Activated CD8-positive, alpha-beta memory T cell treated with anti-CD3 and anti-CD28 coated beads for 4 hours (primary cell): ENCODE data around the gene TNS4.
A peak's percentile ranks its signal among the peaks of the same experiment; 100 is the strongest.

Source experiments
- DNase-seq, 2 donors: peaks; one replicate each; pipeline ENCODE4 v3.0.0-alpha.2; 2020; ENCODE audit warnings: low read depth in 2 of 2

Gene TNS4

DNA sequence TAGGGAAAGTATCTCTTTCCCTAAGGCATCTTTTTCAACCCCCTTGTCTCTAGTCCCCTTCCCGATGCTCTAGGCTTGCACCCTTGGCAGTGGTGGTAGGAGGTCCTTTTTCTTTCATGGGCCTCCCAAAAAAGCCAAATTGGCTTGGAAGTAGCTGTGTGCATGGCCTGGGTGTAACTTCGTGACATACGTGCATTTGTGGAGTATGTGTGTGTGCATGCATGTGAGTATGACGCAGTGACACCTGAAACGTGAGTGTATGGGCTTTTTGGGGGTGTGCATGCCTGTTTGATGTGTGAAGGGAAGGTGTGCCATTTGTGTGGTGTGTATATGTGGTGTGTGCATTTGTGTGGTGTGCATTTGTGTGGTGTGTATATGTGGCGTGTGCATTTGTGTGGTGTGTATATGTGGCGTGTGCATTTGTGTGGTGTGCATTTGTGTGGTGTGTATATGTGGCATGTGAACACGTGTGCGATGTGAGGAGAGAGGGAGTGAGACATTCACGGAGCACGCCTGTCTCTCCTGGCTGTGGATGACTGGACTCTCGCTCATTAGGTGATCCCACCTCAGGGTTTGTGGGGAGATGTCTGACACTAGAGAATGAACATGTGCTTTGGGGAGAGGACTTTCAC is 42.5 kb downstream of the TNS4 start:
- no peak for DNase-seq

- no peak for DNase-seq
Measured at GRCh38 chr17:40457964-40458791, 43.2 kb downstream of the TNS4 start.

- DNase-seq = no peak
Measured at GRCh38 chr17:40457369-40457768, 44.1 kb downstream of the TNS4 start.

DNA sequence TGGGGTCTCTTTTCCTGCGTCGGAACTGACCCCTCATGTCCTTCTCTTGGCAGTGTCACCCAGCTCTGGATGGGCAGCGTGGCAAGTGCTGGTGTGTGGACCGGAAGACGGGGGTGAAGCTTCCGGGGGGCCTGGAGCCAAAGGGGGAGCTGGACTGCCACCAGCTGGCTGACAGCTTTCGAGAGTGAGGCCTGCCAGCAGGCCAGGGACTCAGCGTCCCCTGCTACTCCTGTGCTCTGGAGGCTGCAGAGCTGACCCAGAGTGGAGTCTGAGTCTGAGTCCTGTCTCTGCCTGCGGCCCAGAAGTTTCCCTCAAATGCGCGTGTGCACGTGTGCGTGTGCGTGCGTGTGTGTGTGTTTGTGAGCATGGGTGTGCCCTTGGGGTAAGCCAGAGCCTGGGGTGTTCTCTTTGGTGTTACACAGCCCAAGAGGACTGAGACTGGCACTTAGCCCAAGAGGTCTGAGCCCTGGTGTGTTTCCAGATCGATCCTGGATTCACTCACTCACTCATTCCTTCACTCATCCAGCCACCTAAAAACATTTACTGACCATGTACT is 44.9 kb downstream of the TNS4 start:
- no peak for DNase-seq

DNA sequence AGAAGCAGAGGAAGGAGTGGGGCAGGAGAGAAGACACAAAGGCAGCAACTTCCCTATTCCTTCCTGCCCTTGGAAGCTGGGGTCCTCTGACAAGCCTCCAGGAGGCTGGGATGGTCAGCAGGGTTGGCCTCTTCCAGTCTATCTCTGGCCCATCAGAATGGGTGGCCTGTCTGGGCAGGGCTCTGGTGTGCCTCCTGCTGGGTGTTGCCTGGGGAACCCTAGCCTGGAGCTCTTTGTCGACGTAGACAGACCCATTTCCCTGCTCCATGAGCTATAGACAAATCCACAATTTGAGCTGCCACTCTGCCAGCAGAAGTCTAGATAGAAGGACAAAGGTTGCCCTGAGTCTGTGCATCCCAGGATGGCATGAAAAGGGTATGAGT is 46.8 kb downstream of the TNS4 start:
- DNase-seq = no peak

DNA sequence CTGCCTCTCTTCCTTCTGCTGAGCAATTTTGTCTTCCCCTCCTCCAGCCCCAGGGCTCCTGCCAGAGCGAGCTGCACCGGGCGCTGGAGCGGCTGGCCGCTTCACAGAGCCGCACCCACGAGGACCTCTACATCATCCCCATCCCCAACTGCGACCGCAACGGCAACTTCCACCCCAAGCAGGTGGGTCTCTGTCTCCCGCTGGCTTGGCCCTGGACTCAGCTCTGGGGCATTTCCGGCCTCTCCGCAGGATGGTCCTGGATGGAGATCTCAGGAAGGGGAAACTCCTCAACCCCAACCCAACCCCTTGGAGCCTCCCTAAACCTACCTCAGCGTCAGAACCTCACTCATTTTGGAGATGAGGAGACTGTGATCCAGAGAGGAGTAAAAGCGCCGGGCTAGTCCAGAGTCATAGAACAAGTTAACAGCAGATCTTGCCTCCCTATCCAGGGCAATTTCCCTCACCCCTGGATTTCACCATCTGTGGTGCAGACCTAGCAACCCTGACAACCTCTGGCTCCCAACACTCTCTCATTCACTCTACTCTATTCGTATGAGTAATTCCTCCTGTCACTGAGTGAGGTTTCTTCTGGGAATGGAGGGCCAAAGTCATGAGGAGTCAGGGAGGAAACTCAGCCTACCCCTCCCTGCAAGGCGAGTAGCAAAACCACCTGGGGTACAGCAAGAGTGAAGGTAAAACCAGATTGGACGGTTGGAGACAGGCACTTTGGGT is 47.4 kb downstream of the TNS4 start:
- no peak for DNase-seq

DNA sequence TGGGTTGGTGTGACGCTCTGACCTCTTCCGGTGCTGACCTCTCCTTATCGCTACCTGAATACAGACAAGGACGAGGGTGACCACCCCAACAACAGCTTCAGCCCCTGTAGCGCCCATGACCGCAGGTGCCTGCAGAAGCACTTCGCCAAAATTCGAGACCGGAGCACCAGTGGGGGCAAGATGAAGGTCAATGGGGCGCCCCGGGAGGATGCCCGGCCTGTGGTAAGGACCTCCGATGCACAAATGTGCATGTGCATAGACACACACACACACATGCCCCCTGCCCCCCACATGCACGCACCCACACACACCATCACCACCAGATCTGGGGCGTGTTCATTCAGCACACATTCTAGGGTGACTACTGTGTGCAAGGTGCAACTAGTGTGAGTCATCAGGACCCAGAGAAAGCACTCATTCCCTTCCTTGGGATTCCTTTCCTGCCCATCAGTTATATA is 48.5 kb downstream of the TNS4 start:
- DNase-seq = no peak

GRCh38 chr17:40452216-40452787 is 49.1 kb downstream of the TNS4 start:
- no peak for DNase-seq

DNA sequence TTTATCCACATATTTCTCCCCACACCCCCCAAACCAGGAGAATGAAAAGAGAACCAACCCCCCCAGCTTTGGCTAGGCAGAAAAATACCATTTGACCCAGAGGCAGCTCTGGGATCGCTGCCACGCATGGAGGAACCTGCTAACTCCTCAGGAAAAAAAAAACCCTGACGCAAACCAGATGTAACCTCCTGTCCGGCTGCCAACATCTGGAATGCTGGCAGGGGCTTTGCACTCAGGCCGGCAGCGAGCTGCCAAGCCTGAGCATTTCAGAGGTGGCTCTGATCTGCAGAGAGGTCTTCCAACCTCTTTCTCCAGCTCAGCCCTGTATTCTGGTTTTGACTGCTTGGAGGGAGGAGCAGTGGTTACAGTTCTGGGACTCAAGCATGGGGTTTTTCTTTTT is 50.0 kb downstream of the TNS4 start:
- DNase-seq = no peak

DNA sequence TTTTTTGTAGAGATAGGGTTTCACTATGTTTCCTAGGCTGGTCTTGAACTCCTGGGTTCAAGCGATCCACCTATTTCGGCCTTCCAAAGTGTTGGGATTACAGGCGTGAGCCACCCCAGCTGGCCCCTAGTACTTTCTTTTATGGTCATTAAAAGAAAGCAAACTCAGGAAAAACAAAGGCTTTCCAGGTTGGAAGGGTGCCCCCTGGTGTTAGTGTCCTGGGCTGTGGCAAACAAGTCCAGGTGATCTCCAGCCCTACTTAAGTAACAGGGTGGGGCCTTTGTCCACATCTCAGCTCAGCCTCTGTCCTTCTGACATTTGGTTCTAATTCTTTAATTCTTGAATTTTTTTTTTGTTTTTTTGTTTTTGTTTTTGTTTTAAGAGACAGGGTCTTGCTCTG is 51.2 kb downstream of the TNS4 start:
- DNase-seq = no peak

- DNase-seq = no peak
Measured at GRCh38 chr17:40448639-40449261, 52.7 kb downstream of the TNS4 start.

DNA sequence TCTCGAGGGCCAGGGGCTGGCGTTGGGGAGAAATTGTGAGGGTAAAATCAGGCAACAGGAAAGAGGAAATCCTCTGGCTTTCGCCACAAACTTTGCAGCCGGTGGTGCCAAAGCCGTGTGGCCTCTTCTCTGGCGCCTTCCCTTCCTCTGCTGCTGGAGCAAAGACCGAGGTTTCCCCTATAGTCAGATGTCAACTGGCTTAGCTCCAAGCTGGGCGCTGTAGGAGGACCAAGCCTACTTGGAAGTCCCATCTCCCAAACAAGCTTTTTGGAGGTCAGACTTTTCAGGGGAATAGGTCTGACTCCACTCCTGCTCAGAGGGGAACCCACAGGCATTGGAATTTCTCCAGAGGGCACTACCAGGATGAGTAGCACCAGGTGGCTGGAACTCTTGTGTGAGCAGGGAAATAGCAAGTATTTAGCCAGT is 53.2 kb downstream of the TNS4 start:
- no peak for DNase-seq

GRCh38 chr17:40447806-40448205 is 53.6 kb downstream of the TNS4 start:
- no peak for DNase-seq

- no peak for DNase-seq
Measured at GRCh38 chr17:40447148-40447644, 54.2 kb downstream of the TNS4 start.

GRCh38 chr17:40445751-40446468 is 55.5 kb downstream of the TNS4 start:
- DNase-seq = no peak

DNA sequence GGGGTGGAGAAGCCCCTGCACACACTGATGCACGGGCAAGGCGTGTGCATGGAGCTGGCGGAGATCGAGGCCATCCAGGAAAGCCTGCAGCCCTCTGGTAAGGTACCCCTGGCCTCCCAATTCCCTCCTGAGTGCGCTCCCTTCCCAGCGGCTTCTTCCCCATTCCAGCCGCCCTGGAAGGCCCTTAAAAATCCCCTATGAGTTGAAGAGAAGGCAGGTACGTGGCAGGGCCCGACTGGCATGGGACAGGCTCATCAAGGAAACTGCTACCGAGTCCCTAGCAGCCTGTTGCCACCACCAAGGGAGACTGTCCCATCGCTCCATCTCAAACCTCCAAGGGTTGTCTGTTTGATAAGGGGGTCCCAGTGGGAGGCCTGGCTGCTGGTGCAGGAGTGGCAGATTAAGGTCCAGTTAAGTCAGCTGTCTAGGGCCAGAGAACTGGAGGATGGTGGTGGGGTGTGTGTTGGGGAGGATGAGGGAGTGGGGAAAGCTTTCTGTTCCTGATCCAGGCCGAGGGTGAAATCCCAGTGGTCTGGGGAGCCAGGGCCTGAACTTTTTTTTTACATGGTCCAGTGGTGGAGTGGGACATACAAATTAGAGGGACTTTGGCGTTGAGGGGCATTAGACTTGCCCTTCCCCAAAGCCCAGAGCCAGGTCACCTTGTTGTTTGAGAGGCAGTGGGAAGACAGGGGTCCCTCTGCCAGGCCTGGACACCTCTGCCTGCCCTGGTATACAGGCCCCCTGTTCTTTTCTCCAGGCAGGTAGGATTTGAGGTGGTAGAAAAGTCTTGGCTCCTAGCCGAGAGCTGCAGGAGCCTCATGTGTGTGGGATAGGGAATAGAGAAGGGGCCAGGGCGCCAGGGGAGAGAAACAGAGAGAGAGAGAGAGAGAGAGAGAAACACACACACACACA is 57.2 kb downstream of the TNS4 start:
- no peak for DNase-seq

- peak; percentile 27 to 40 for DNase-seq
Measured at GRCh38 chr17:40443196-40443987, 58.0 kb downstream of the TNS4 start, which contains the start of gene IGFBP4. IGFBP4 (plus strand) TSS chr17:40443450; CDS start chr17:40443736, 286 bp downstream.

DNA sequence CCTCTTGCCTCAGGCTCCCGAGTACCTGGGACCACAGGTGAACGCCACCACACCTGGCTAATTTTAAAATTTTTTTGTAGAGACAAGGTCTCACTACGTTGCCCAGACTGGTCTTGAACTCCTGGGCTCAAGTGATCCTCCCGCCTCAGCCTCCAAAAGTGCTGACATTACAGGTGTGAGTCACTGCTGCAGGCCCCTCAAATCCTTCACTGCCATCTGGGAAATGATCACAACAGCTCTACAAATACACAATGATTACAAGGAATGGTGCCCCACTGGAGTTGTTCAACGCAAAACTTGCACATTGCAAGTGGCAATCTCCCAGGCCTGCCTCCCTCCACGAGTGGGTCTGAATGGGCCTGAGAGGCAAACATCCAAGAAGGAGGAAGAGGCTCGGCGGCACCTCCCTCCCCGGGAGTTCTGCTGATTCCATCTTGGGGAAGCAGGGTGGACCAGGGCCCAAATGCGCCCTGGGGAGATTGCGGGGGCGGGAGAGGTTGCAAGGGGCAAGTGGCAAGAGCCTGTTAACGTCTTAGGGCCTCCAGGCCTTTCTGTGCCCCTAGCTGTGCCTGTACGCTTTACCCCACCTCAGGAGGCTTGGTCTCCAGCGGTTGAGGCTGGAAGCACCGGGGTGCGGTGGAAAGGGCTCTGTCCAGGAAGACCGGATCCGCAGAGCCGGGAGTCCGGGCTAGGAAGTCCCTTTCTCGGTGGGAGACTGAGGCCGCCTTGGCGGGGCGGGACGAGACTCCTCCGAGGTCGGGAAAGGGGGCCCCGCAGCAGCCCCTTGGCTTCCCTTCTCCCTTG is 58.8 kb downstream of the TNS4 start:
- DNase-seq = no peak
